Fibroblast of lung (primary cell): Measurements from ENCODE around the gene LCLAT1.

Experiments used
- CTCF ChIP-seq, 2 donors: IDR thresholded peaks in 1 of 2; conservative IDR thresholded peaks in 1 of 2; 1 replicate in 1 of 2; 2 replicates in 1 of 2; pipeline ENCODE4 v1.5.1; 2011 to 2012; ENCODE audit warnings: low read length in 2 of 2, control low read depth in 1 of 2, inconsistent platforms in 1 of 2, low read depth in 1 of 2, mild to moderate bottlenecking in 1 of 2
- EZH2 ChIP-seq: IDR thresholded peaks from 2 replicates; pipeline ENCODE4 v1.5.1; 2012; ENCODE audit warnings: low read length, control low read depth, mild to moderate bottlenecking; ENCODE audit errors: missing control alignments

GRCh38 chr2:30620102-30620501, 173.1 kb downstream of the LCLAT1 start:
- TF ChIP-seq CTCF (conservative IDR thresholded peaks at IDR 0.05 in 1 of 2, IDR thresholded peaks at IDR 0.05 in 1 of 2; ENCODE audit: low read depth in 1 of 2, low read length in 2 of 2): no peak
- TF ChIP-seq EZH2: no peak
